Osteocyte (in vitro differentiated cells): ENCODE results near the gene PIK3R5. TPM values are rescaled to one million over a fixed set of nuclear protein-coding genes. Genes with fewer than 3 reads are reported as not detected.
"Not testable (repeated sequence)": the region's sequence is repeated elsewhere in the genome, so short reads cannot be mapped to it uniquely, and the experiment has no call there.

ENCODE experiments used
- DNase-seq: peaks from one replicate; pipeline ENCODE4 v3.0.0; 2021; ENCODE audit warnings: mixed read lengths; ENCODE audit not compliant: unreplicated experiment; ENCODE audit errors: extremely low spot score
- H3K27ac Mint-ChIP-seq: one replicate; pipeline ENCODE4 v1.8.0; 2021; ENCODE audit warnings: mild to moderate bottlenecking, mixed read lengths; ENCODE audit not compliant: unreplicated experiment
- H3K27me3 Mint-ChIP-seq: one replicate; pipeline ENCODE4 v1.8.0; 2021; ENCODE audit warnings: mixed read lengths; ENCODE audit not compliant: unreplicated experiment
- H3K36me3 Mint-ChIP-seq: one replicate; pipeline ENCODE4 v1.8.0; 2021; ENCODE audit warnings: mixed read lengths; ENCODE audit not compliant: unreplicated experiment
- H3K4me1 Mint-ChIP-seq: one replicate; pipeline ENCODE4 v1.8.0; 2021; ENCODE audit warnings: mixed read lengths; ENCODE audit not compliant: unreplicated experiment
- H3K4me3 Mint-ChIP-seq: one replicate; pipeline ENCODE4 v1.8.0; 2021; ENCODE audit warnings: mild to moderate bottlenecking, moderate library complexity, mixed read lengths; ENCODE audit not compliant: unreplicated experiment
- H3K9me3 Mint-ChIP-seq: one replicate; pipeline ENCODE4 v1.8.0; 2021; ENCODE audit warnings: mixed read lengths; ENCODE audit not compliant: unreplicated experiment
- total RNA-seq: library from RNA; stranded (reverse); gene quantifications from 2 replicates; pipeline ENCODE4 v1.2.1, GENCODE V29; 2021
- TF ChIP-seq, protein P1 (sequence below): fragments of 200-600 bp; sonication (generic); IDR thresholded peaks from 2 replicates; pipeline ENCODE4 v1.5.0; 2021; ENCODE audit warnings: antibody characterized with exemption, mild to moderate bottlenecking, moderate library complexity

Gene PIK3R5
- total RNA-seq, 1 donor from 2014 or later: not detected

DNA sequence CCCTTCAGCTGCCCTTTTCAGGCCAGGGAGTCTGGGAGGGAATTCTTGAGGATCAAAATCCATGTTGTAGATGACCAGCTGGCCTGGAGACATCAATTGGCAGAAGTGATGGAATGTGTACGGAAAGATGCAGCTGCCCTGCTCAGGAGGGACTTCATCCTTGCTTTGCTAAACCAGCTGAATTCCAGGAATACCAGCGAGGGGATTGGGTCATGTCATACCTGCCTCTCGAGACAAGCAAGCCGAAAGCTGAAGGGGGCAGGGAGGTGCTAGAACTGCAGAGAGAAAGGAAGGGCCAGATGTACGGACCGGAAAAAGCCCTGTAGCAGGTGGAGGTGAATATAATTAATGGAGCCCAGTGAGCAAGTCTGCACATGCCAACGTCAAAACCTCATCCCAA is 30.2 kb upstream of the PIK3R5 start:
- H3K9me3 Mint-ChIP-seq: peaks cover 7% of the 10 kb centered on the region
- TF ChIP-seq, protein P1, sequence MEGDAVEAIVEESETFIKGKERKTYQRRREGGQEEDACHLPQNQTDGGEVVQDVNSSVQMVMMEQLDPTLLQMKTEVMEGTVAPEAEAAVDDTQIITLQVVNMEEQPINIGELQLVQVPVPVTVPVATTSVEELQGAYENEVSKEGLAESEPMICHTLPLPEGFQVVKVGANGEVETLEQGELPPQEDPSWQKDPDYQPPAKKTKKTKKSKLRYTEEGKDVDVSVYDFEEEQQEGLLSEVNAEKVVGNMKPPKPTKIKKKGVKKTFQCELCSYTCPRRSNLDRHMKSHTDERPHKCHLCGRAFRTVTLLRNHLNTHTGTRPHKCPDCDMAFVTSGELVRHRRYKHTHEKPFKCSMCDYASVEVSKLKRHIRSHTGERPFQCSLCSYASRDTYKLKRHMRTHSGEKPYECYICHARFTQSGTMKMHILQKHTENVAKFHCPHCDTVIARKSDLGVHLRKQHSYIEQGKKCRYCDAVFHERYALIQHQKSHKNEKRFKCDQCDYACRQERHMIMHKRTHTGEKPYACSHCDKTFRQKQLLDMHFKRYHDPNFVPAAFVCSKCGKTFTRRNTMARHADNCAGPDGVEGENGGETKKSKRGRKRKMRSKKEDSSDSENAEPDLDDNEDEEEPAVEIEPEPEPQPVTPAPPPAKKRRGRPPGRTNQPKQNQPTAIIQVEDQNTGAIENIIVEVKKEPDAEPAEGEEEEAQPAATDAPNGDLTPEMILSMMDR: no peak
- DNase-seq: no peak
- no peaks in the 10 kb centered on the region for H3K4me1 Mint-ChIP-seq
- no peak overlapping the region for H3K27ac Mint-ChIP-seq
- H3K36me3 Mint-ChIP-seq: no peaks in the 10 kb centered on the region
- peaks cover 14% of the 10 kb centered on the region for H3K27me3 Mint-ChIP-seq
- no peak overlapping the region for H3K4me3 Mint-ChIP-seq

- TF ChIP-seq, protein P1: peak; percentile 79
- Mint-ChIP-seq H3K9me3 (no peaks in the 10 kb centered on the region), H3K4me3 (no peak overlapping the region), H3K27me3 (peaks cover 8% of the 10 kb centered on the region), H3K4me1 (no peaks in the 10 kb centered on the region), H3K27ac (no peak overlapping the region), H3K36me3 (no peaks in the 10 kb centered on the region)
- peak; percentile 88 for DNase-seq
These were observed 28.8 kb upstream of the PIK3R5 start for GRCh38 chr17:8994319-8994718.

DNA sequence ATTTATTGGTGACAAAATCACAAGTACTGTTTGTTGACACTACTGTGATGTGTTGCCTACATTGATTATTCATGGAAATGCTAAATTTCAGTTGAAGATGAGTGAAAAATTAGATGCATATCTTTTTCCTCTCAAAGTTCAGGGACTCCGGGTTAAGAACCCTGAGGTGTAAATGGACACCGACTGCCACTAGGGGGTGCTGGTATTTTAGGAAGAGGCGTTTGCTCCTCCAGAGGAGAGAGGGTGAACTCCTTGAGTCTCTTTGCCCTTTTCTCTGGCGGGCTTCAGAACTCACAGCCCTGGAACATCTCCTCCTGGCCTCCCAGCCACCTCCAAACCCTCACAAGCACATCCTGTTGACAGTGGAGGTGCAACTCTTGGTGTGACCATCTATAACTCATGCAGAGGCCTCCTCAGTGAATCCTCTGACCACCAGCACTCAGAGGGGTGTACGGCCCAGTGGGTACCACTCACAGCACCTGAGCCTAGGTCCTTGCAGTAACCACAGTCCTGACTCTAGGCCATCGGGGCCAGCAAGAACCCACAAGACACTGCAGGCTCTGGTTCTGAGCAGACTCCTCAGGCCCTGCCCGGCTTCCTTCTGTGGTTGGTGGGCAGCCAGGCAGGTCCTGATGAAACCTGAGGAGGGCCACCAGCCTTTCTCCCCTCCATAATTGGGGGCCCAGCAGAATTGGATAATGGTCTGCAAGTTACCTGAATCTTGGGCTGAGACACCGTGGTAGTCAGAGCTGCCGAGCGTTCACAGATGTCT is 26.2 kb upstream of the PIK3R5 start:
- Mint-ChIP-seq H3K4me3 (no peak overlapping the region), H3K27me3 (peaks cover 8% of the 10 kb centered on the region), H3K27ac (no peak overlapping the region), H3K4me1 (no peaks in the 10 kb centered on the region), H3K36me3 (no peaks in the 10 kb centered on the region), H3K9me3 (no peaks in the 10 kb centered on the region)
- TF ChIP-seq, protein P1: peak; percentile 83
- DNase-seq: peak; percentile 87

- not testable (repeated sequence) for H3K4me3 Mint-ChIP-seq, DNase-seq, H3K9me3 Mint-ChIP-seq, H3K36me3 Mint-ChIP-seq, H3K4me1 Mint-ChIP-seq, H3K27ac Mint-ChIP-seq
- H3K27me3 Mint-ChIP-seq: peaks cover 13% of the 10 kb centered on the region
These were observed 22.9 kb upstream of the PIK3R5 start for GRCh38 chr17:8988263-8988935.

GRCh38 chr17:8986295-8986694 is 20.8 kb upstream of the PIK3R5 start:
- H3K27ac Mint-ChIP-seq: no peak overlapping the region
- no peaks in the 10 kb centered on the region for H3K9me3 Mint-ChIP-seq
- no peaks in the 10 kb centered on the region for H3K36me3 Mint-ChIP-seq
- H3K4me3 Mint-ChIP-seq: no peak overlapping the region
- TF ChIP-seq, protein P1: no peak
- H3K4me1 Mint-ChIP-seq: no peaks in the 10 kb centered on the region
- DNase-seq: no peak
- H3K27me3 Mint-ChIP-seq: peaks cover 12% of the 10 kb centered on the region
